GM12891 (cell line): ENCODE results near the gene CD300H.
A peak's percentile ranks its signal among the peaks of the same experiment; 100 is the strongest.

Source experiments
- PAX5 ChIP-seq: IDR thresholded peaks from 2 replicates; pipeline ENCODE4 v1.6.1; 2011; ENCODE audit warnings: low read length, moderate library complexity, mild to moderate bottlenecking; ENCODE audit not compliant: insufficient read depth, severe bottlenecking
- POLR2A ChIP-seq: IDR thresholded peaks from 2 replicates; pipeline ENCODE4 v1.6.1; 2011; ENCODE audit warnings: low read depth, low read length, control low read depth
- POLR2AphosphoS5 ChIP-seq: IDR thresholded peaks from 2 replicates; pipeline ENCODE4 v1.6.1; 2011; ENCODE audit warnings: low read depth, low read length, control low read depth
- SPI1 ChIP-seq: IDR thresholded peaks from 2 replicates; pipeline ENCODE4 v1.6.1; 2011; ENCODE audit warnings: low read depth, low read length, control low read depth
- TAF1 ChIP-seq: IDR thresholded peaks from 2 replicates; pipeline ENCODE4 v1.6.1; 2011; ENCODE audit warnings: low read depth, low read length, control low read depth

DNA sequence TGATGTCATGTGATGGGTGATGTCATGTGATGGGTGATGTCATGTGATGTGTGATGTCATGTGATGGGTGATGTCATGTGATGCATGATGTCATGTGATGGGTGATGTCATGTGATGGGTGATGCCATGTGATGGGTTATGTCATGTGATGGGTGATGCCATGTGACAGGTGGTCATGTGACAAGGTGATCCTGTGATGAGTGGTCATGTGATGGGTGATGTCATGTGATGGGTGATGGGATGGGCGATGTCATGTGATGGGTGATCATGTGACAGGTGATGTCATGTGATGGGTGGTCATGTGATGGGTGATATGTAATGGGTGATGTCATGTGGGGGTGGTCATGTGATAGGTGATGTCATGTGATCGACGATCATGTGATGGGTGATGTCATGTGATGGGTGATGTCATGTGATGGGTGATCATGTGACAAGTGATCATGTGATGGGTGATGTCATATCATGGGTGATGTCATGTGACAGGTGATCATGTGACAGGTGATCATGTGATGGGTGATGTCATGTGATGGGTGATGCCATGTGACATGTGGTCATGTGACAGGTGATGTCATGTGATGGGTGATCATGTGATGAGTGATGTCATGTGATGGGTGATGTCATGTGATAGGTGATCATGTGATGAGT, 53.2 kb downstream of the CD300H start:
- TF ChIP-seq TAF1 = no peak
- peak; percentile 40; the same call in 1 of the 2 replicates for TF ChIP-seq POLR2AphosphoS5
- TF ChIP-seq POLR2A = no peak
- no peak for TF ChIP-seq SPI1
- TF ChIP-seq PAX5 = no peak
